T47D (cell line): ENCODE results near the gene LIMK2.

ENCODE experiments used
- DNase-seq, 2 experiments: peaks; one replicate each; pipeline versions ENCODE4 v3.0.0 to v3.0.0-alpha.2; 2011 to 2012; ENCODE audit warnings: low read depth in 1 of 2, low spot score in 1 of 2
- JUND ChIP-seq: IDR thresholded peaks from 2 replicates; pipeline ENCODE4 v1.6.1; 2012; ENCODE audit warnings: low read depth
- in situ Hi-C: cut with HindIII; loops from 2 replicates; pipeline ENCODE4 v1.10.0; 2016; ENCODE audit warnings: low sequenced_read_pairs, low pct_unique_long_range_greater_than_20kb

Gene LIMK2

GRCh38 chr22:31253949-31254348, 41.9 kb downstream of the LIMK2 start:
- TF ChIP-seq JUND = no peak; the same call in 1 of the 2 replicates
- DNase-seq = peak; percentile 57 to 98
- in situ Hi-C loops = no loop called here

DNA sequence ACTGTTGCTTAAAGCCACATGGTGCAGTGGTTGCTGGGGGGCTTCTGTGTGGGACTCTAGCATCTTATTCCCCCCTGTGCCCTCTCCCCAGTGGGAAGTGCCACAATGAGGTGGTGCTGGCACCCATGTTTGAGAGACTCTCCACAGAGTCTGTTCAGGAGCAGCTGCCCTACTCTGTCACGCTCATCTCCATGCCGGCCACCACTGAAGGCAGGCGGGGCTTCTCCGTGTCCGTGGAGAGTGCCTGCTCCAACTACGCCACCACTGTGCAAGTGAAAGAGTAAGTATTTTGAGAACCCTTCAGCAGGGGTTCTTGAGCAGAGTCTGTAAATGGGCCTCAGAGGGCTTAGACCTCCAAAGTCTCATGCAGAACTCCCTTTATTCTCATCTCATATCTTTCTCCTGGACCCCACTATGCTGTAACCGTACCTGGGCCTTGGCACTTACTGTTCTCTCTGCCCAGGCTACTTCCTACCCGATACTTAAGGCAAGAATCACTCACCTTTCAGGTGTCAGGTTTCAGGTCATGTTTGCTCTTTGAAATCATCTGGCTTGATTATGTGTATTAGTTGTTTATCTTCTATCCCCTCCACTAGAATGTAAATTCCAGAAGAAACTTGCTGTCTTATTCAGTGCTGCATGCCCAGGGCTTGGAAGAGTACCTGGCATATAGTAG, 47.8 kb downstream of the LIMK2 start:
- DNase-seq = no peak
- in situ Hi-C loops = no loop called here
- no peak for TF ChIP-seq JUND

DNA sequence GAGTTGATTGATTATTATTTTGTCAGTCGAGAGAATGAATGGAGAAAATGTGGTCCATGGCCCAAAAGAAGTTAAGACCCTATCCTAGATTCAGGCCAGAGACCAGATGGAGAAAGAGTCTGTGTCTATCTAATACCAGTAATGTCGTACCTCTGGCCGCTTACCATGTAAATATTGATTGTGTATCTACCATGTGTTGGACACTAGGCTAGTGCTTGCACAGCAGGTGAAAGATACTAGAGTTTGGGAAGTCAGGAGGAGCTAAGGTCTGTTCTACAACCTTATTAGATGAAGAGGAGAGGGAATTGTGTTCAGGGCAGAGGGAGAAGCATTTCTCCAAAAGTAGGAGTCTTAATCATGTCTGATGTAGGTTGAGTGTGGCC, 48.4 kb downstream of the LIMK2 start:
- in situ Hi-C loops = no loop called here
- DNase-seq = no peak
- no peak for TF ChIP-seq JUND

GRCh38 chr22:31262312-31263133, 50.4 kb downstream of the LIMK2 start:
- no peak for DNase-seq
- in situ Hi-C loops = no loop called here
- TF ChIP-seq JUND = no peak

DNA sequence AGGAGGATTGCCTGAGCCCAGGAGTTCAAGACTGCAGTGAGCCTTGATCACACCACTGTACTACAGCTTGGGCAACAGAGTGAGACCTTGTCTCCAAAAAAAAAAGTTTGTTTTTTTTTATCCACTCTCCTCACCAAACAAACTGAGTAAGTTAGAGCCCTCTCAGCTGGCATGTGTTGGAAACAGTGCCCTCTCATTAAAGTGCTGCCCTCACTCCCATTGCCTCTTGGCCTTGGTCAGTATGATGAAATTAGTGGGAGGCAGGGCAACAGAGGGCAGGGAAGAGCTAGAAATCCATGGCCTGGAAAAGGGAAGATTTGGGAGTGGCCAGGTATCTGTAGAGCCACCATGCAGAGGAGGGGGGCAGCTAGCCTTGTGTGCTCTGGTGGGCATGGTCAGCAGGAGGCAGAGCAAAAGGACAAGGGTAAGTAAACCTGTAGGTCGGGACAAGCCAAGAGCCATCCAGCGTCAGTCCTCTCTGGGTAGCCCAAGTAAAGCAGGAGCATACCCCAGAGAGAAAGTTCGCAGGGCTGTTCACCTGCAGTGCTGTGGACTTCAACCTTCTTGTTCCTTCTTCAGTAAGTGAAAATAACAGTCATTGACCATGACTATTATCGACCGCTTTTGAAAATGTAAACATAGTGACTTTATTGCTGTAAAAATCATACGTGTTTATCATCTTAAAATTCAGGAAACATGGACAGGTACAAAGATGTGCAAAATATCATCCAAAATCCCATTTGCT, 52.0 kb downstream of the LIMK2 start:
- no peak for DNase-seq
- no peak for TF ChIP-seq JUND
- in situ Hi-C loops = no loop called here

- in situ Hi-C loops = no loop called here
- no peak for TF ChIP-seq JUND
- no peak for DNase-seq
These were observed 56.2 kb downstream of the LIMK2 start for GRCh38 chr22:31268281-31268680.

DNA sequence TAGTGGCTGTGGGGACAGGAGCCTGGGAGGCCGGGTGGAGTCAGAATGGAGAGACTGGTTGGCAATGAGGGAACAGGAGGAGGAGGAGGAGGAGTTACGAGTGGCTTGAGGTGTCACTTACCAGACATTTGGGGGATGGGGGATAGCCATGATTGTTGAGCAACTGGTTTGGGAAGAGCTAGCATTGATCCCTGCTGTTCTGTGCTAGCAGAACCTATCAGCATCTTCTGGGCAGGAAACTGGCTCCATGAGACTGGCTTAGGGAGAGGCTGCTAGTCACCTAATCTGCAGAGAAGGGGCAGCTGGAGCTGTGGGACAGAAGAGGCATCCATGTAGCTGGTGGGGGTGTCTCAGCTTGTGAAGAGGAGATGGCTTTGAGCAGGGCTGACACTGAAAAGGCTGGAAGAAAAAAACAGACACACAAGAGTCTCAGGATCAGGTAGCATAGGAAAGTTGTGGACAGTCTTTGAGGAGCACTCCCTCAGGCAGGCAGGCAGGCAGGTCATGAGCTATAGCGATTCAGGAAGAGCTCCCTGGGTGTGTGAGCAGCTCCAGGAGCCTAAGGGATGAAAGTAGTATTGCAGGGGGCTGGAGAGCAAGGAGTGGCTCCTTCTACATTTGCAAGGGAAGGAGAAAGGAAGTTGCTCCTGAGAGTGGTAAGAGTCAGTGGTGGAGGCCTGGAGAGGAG, 57.9 kb downstream of the LIMK2 start:
- peak in 1 of 2 experiments; percentile 87 for DNase-seq
- in situ Hi-C loops = no loop called here
- TF ChIP-seq JUND = no peak

DNA sequence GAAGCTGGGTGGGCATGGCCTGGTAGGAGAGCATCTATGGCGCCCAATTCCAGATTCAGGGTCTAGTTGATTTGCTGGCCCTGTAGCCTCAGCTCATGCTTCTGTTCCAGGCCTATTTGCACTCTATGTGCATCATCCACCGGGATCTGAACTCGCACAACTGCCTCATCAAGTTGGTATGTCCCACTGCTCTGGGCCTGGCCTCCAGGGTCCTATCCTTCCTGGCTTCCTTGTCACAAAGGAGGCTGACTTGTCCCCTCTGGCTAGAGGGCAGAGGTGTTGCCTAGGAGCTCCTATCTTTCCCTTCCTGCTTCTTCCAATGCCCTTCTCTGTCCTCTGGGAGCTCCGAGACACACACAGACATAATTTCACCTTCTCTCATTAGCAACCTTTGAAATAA, 58.9 kb downstream of the LIMK2 start:
- no peak for TF ChIP-seq JUND

GRCh38 chr22:31271485-31271884, 59.4 kb downstream of the LIMK2 start:
- no peak for TF ChIP-seq JUND
- in situ Hi-C loops = no loop called here
- DNase-seq = no peak

More for the DNA sequence above, 58.9 kb downstream of the LIMK2 start:
- DNase-seq = no peak
- in situ Hi-C loops = no loop called here

GRCh38 chr22:31272522-31273446, 60.7 kb downstream of the LIMK2 start:
- TF ChIP-seq JUND = no peak
- DNase-seq = peak; percentile 60 to 77
- in situ Hi-C loops = no loop called here

DNA sequence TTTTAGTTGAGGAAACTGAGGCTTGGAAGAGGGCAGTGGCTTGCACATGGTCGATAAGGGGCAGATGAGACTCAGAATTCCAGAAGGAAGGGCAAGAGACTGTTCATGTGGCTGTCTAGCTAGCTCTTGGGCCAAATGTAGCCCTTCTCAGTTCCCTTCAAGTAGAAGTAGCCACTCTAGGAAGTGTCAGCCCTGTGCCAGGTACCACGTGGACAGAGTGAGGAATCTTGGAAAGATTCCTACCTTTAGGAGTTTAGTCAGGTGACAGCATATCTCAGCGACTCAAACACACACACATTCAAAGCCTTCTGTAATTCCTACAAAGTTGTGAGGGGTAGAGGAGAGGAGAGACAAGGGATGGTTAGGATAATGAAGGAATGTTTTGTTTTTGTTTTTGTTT, 61.9 kb downstream of the LIMK2 start:
- no peak for DNase-seq
- in situ Hi-C loops = no loop called here
- TF ChIP-seq JUND = no peak
